ENCODE data around the gene MAGIX.

MAGIX gene

GRCh38 chrX:49186125-49187027 is 23.8 kb downstream of the MAGIX start, which contains the start of gene PRICKLE3:
Gene PRICKLE3 (minus strand): TSS chrX:49186373. CDS start chrX:49186297, 76 bp downstream.
- peak; percentile 82 for DNase-seq

GRCh38 chrX:49187028-49187394 is 24.5 kb downstream of the MAGIX start:
- DNase-seq, result no peak

- no peak for DNase-seq
Measured at GRCh38 chrX:49187526-49187925, 25.0 kb downstream of the MAGIX start.

GRCh38 chrX:49188468-49189076 is 26.0 kb downstream of the MAGIX start:
- no peak for DNase-seq

- no peak for DNase-seq
Measured at GRCh38 chrX:49189606-49190005, 27.0 kb downstream of the MAGIX start.

- peak; percentile 81 for DNase-seq
Measured at GRCh38 chrX:49190821-49191573, 28.4 kb downstream of the MAGIX start.

- no peak for DNase-seq
Measured at GRCh38 chrX:49191574-49192011, 29.0 kb downstream of the MAGIX start.

GRCh38 chrX:49192722-49193328 is 30.3 kb downstream of the MAGIX start:
- DNase-seq, result no peak

- no peak for DNase-seq
Measured at GRCh38 chrX:49193542-49193964, 31.0 kb downstream of the MAGIX start.

- no peak for DNase-seq
Measured at GRCh38 chrX:49197543-49198087, 35.1 kb downstream of the MAGIX start.

- no peak for DNase-seq
Measured at GRCh38 chrX:49198540-49199314, 36.2 kb downstream of the MAGIX start.

GRCh38 chrX:49199315-49199595 is 36.7 kb downstream of the MAGIX start:
- DNase-seq, result no peak

GRCh38 chrX:49199906-49200771 is 37.6 kb downstream of the MAGIX start, which contains the start of gene SYP:
Gene SYP (minus strand): TSS chrX:49200193. CDS start chrX:49200186, 7 bp downstream.
- peak; percentile 94 for DNase-seq

GRCh38 chrX:49202022-49202421 is 39.5 kb downstream of the MAGIX start:
- DNase-seq, result no peak

- no peak for DNase-seq
Measured at GRCh38 chrX:49203536-49203935, 41.0 kb downstream of the MAGIX start.

GRCh38 chrX:49204017-49204416 is 41.5 kb downstream of the MAGIX start:
- no peak for DNase-seq

- no peak for DNase-seq
Measured at GRCh38 chrX:49204709-49205108, 42.2 kb downstream of the MAGIX start.

- no peak for DNase-seq
Measured at GRCh38 chrX:49205443-49205842, 42.9 kb downstream of the MAGIX start.

- DNase-seq, result no peak
Measured at GRCh38 chrX:49206543-49206942, 44.0 kb downstream of the MAGIX start.

- DNase-seq, result no peak
Measured at GRCh38 chrX:49208399-49208798, 45.8 kb downstream of the MAGIX start.

Data from activated CD8-positive, alpha-beta memory T cell treated with anti-CD3 and anti-CD28 coated beads, Interleukin-2, amount 50 U/mL, for 48 hours (primary cell).